KBM-7 (cell line): Measurements from ENCODE around the gene PAM.

ENCODE experiments used
- DNase-seq: peaks from one replicate; pipeline ENCODE4 v3.0.0-alpha.2; 2015
- in situ Hi-C: fragments of 300-500 bp; cut with MboI; formaldehyde crosslinking; loops from 2 replicates; pipeline ENCODE4 v1.14.3; 2020; ENCODE audit warnings: low sequenced_read_pairs, low pct_unique_long_range_greater_than_20kb, mixed read lengths

The PAM gene

GRCh38 chr5:102841021-102841420, 85.9 kb downstream of the PAM start:
- in situ Hi-C loops: no loop called here
- DNase-seq: no peak

DNA sequence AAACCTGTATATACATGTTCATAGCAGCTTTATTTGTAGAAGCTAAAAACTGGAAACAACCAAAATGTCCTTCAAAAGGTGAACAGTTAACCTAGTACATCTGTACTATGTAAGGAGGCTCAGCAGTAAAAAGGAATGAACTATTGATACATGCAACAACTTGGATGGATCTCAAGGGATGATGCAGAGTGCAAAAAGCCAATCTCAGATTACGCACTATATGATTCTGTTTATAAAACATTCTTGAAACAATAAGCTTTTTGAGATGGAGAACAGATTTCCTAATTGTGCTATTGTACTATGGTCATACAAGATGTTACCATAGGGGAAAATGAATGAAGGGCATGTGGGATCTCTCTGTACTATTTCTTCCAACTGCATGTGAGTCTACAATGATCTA, 88.9 kb downstream of the PAM start:
- DNase-seq: no peak
- in situ Hi-C loops: no loop called here

DNA sequence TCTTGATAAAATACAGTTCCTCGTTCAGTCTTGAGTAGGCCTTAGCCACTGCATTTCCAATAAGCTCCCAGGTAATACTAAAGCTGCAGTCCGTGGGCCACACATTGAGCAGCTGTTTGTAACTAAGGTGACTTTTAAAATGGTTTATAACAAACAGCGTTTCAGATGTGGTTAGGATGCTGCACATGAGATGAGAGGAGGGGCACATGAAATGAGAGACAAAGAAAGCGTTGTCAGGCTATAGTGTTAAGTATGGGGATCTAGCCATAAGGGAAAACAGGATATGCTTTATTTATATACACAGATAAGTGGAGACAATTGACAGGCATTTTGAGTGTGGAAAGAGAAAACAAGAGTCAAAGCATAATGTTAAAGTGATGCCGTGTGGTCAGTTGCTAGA, 89.9 kb downstream of the PAM start:
- DNase-seq: no peak
- in situ Hi-C loops: no loop called here

- DNase-seq: no peak
- in situ Hi-C loops: no loop called here
Measured at GRCh38 chr5:102850503-102850902, 95.4 kb downstream of the PAM start.

DNA sequence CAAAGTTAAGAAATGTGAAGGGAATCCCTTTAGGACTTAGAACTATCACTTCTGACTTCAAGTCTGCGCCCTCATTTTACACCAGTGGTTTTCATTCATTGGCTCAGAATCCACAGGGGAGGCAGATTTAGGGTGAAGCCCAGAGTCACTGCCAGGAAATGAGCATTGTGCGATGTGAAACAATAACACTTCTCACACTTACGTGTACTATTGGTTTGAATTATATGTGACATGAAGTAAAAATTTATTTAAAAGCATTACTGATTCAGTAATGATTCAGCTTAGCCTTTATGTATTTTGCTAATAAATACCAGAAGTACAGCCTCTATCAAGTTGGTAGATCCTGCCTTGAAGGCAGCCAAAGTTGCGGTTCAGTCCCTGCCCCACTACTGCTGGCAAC, 98.6 kb downstream of the PAM start:
- in situ Hi-C loops: no loop called here
- no peak for DNase-seq

- in situ Hi-C loops: no loop called here
- peak; percentile 89 for DNase-seq
Measured at GRCh38 chr5:102855681-102856388, 100.7 kb downstream of the PAM start.

DNA sequence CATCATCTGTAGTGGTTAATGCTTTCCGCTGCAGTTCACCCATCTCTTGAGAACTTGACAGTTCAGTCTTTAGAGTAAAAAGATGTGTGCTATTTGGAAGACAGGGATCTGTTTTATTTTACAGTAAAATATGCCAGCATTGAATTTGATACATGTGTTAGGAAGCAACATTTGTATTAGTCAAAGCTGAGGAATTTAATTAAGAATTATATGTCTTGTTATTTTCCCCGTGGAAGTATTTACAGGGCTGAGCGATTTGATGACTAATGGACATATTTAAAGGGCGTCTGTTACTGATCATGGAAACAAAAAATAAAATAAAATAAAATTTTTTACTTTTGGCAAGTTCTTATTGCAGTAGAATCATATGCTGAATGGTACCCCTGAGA, 101.3 kb downstream of the PAM start:
- no peak for DNase-seq
- in situ Hi-C loops: no loop called here

DNA sequence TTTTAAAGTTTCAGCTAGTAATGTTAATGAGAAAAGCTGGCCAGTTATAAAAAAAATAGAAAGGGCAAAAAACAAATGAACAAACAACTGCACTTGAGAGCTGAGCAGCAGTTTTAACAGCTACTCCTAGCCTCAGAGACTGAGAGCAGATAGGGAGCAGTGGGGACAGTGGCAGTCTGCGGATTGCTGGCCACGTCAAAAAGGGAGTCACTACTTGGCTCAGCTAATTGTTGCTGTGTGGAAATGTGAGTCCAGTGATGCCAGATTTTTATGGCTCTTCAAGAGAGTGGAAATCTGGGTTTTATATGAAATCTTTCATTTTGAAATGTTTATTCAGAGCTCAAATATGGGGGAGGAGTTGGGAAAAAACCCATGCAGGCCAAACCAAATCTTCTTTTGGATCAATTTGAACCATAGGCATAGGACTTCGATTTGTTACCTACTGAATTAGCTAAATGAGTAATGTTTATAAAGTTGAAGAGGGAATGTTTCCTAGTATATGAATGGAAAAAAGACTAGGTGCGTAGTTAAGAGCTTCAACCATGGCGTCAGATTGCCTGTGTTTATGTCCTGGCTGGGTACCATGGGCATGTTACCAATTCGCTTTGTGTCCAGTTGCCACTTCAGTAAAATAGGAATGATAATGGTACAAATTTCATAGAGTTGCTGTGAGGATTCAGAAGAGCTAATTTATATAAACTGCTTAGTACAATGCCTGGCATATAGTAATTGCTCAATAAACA, 102.1 kb downstream of the PAM start:
- DNase-seq: no peak
- in situ Hi-C loops: no loop called here

DNA sequence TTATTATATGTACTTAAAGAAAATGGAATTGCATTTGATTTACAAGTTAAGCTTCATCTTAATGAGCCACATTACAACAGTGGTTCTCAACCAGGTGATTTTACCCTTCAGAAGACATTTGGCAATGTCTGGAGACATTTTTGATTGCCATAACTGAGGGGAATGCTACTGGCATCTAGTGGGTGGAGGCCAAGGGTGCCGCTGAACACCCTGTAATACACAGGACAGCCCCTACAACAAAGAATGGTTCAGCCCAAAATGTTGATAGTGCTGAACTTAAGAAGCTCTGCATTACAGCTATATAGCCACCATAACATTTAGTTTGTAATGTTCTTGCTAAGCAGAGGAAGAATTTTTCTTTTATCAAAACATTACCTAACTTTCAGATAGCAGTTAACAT, 103.1 kb downstream of the PAM start:
- DNase-seq: no peak
- in situ Hi-C loops: no loop called here

DNA sequence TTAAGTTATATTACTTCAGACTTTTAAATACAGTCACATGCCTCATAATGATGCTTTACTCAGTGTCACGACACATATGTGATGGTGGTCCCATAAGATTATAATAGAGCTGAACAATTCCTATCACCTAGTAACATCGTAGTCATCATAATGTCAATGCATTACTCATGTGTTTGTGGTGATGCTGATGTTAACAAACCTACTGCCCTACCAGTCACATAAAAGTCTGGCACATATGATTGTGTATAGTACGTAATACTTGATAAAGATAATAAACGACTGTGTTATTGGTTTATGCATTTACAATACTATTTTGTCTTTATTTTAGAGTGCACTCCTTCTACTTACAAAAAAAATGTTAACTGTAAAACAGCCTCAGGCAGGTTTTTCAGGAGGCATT, 103.7 kb downstream of the PAM start:
- DNase-seq: no peak
- in situ Hi-C loops: no loop called here

DNA sequence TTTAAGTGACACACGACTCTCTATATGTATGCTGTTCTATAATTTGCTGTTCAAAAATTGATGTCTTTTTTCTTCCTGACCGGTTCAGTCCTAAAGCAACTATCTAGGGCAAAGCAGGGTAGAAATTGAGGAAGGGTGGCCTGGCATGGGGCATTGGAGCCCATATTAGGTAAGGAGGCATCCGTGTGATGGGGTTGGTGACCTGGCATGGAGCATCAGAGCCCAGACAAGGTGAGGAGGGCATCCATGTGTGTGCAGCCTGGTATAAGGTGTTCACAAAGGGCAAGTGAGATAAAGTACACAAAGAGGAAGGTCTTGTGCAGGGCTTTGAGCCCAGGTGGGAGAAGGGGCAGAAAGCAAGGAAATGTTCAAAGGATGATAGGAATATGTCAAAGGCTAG, 104.9 kb downstream of the PAM start:
- in situ Hi-C loops: no loop called here
- no peak for DNase-seq

- in situ Hi-C loops: no loop called here
Measured at GRCh38 chr5:102863058-102863457, 108.0 kb downstream of the PAM start.

GRCh38 chr5:102863764-102864560, 108.9 kb downstream of the PAM start:
- in situ Hi-C loops: no loop called here
- DNase-seq: no peak

More at GRCh38 chr5:102863058-102863457, 108.0 kb downstream of the PAM start:
- no peak for DNase-seq

DNA sequence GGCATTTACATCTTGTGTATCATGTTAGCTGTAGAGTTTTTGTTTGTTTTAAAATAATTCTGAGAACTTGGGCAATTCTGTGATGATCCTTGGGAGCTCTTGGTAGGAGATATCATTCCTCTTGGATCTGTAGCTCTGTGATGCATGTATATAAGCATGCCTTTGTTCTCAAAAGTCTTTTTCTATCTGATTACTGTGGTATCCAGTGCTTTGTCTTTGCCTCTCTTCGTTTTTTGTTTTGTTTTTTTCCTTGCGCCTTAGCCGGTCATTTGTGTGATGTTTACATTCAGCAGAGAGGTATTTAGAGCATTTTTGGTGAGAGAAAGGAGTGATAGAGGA, 110.0 kb downstream of the PAM start:
- DNase-seq: no peak
- in situ Hi-C loops: no loop called here

DNA sequence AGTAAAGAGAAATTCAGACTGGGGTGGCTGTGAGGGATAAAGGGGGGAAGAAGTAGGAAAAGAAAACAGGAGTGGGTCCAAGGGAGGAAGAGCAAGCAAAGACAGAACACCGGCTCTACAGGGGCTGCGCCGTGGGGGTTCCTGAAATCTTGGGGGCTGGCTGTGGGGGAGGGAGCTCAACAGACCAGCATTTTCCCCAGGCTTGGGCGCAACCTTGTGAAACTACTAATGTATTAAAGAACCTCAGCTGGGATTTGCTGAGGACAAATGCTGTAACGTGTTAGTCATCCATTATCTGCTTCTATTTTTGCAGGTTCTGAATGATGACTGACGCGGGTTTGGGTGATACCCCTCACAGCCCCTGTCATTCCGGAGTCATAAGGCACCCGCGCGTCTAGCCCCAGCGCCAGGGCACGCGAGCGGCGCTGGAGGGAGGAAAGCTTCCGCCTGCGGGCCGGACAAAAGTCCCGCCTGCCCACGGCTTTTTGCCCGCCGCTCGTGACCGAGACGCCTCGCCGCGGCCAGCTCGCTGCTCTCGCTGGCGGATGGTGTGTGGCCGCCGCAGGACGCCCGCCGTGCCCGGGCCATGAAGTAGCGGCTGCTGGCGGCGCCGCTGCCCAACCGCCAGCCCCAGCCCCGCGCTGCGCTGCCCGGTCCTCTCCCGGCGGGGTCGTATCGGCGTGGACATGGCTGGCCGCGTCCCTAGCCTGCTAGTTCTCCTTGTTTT, 110.6 kb downstream of the PAM start:
- peak; percentile 74 for DNase-seq
- in situ Hi-C loops: no loop called here

DNA sequence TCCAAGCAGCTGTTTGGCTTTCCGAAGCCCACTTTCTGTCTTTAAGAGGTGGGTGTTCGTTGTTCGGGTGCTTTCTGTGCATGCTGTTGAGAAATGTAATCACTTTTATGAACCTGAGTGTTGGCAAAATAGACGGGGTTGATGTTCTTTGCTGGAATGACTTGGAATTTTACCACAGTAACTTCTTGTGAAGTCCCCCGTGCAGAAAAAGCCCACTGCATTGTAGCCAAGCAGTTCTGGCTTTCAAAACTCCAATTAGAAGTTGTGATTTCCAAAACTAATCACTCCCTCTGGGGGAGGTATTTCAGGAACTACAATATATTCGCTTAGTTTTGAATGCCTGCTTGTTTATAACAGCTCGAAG, 111.1 kb downstream of the PAM start:
- in situ Hi-C loops: no loop called here
- DNase-seq: peak; percentile 40

DNA sequence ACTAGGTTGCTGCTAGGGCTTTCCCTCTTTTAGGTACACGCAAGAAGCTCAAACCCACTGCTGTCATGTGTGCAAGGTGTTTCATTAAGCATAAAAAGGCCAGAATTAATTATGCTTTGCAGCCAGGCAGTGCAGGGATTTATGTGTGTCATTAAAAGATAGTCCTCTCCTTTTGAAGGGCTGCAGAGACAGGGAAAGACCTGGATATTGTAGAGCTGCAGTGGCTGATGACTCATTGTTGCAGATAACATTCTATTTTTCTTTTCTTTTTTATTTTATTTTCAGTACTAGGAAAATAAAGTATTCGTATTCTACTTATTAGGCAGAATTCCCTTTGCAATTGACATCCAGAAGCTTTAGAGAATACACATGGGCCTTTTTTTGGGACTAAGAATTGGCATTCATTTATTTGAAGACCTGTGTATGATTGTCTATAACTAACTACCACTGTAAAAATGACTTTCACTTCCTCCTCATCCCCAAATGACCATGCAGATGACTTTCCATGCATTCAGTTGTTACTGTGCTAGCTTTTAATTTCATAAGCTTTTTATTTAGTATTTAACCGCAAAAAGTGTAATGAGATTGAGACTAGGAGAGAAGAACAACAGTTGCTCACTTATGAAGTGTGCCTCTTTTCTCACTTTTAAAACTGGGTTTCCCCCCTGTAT, 113.0 kb downstream of the PAM start:
- no peak for DNase-seq
- in situ Hi-C loops: no loop called here

DNA sequence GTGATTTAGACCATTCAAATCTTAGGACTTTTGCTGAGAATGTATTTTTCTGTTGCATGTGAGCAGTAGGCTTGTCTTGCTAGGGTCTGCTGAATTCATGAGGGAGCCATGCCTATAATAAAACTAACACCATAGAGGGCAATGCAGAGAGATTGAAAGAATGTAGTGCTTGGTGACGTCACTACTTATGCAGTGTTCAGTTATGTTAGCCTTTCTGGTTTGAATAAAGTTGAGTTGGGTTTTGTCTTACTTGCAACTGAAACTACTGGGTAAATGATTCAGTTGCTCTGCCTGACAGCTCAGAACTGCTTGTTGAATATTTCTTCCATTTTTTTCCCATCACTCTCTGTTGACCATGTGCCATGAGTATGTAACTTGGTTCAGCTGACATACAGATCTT, 114.1 kb downstream of the PAM start:
- in situ Hi-C loops: no loop called here
- DNase-seq: no peak

- no peak for DNase-seq
- in situ Hi-C loops: no loop called here
Measured at GRCh38 chr5:102873379-102873932, 118.4 kb downstream of the PAM start.
